ENCODE measurements around the gene SCN10A.

DNA sequence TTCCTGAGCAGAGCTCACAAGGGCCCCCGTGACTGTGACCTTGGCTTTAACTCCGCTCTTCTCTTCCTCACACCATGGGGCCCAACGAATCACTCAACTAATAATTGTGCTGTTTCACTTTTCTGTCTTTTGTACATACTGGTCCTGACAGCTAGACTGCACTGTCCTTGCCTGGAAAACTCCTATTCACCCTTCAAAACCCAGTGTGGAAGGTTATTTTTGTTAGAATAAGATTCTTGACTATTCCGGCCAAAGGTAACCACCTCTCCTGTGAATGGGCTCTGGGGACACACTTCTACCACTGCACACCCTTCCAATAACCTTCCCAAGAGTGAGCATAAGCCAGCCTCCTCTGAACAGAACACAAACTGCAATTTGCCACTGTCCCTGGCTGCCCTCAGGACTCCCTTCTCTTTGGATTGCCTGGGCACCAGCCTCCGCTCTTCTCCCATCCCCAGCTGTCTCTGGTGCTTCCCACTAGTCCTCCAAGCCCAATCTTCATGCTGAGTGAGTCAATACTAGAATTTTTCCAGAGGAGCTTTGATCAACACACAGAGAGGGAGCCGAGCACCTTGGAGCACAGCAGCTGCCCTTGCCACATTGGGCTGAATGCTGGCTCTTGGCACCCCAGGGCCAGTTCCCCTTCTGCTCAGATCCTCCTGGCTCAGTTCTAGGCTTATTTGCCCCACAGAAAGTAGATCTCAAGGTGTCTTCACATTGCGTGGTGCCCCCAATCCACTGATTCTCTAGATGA is 168.6 kb downstream of the SCN10A start:
- TF ChIP-seq, protein P1, sequence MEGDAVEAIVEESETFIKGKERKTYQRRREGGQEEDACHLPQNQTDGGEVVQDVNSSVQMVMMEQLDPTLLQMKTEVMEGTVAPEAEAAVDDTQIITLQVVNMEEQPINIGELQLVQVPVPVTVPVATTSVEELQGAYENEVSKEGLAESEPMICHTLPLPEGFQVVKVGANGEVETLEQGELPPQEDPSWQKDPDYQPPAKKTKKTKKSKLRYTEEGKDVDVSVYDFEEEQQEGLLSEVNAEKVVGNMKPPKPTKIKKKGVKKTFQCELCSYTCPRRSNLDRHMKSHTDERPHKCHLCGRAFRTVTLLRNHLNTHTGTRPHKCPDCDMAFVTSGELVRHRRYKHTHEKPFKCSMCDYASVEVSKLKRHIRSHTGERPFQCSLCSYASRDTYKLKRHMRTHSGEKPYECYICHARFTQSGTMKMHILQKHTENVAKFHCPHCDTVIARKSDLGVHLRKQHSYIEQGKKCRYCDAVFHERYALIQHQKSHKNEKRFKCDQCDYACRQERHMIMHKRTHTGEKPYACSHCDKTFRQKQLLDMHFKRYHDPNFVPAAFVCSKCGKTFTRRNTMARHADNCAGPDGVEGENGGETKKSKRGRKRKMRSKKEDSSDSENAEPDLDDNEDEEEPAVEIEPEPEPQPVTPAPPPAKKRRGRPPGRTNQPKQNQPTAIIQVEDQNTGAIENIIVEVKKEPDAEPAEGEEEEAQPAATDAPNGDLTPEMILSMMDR (IDR thresholded peaks at IDR 0.05; ENCODE audit: low read depth, low read length) = no peak
- TF ChIP-seq EZH2phosphoT487 (IDR thresholded peaks at IDR 0.05; ENCODE audit: low read depth) = no peak

Data from OCI-LY3 (cell line).